Measurements from ENCODE around the gene FNDC11.

GRCh38 chr20:63561624-63562396, 7.9 kb downstream of the FNDC11 start:
- no peak for TF ChIP-seq CHD4 (IDR thresholded peaks at IDR 0.05; ENCODE audit: borderline replicate concordance)
- no peak for TF ChIP-seq CTCF (IDR thresholded peaks at IDR 0.05)
